OCI-LY1 (cell line): Measurements from ENCODE around the gene SV2C.

Experiments
- H2AFZ ChIP-seq: fragments of 200-600 bp; sonication (generic), shearing (Covaris generic); 2 replicates; pipeline ENCODE4 v1.6.0; 2014; ENCODE audit warnings: antibody characterized with exemption, mild to moderate bottlenecking, low read length
- H3F3A ChIP-seq: fragments of 200-600 bp; sonication (generic), shearing (Covaris generic); 2 replicates; pipeline ENCODE4 v1.6.0; 2014; ENCODE audit warnings: mild to moderate bottlenecking, antibody characterized with exemption, low read length, moderate library complexity; ENCODE audit not compliant: insufficient read depth
- H3K27ac ChIP-seq: fragments of 200-600 bp; sonication (generic); 2 replicates; pipeline ENCODE4 v1.5.1; 2014; ENCODE audit warnings: low read length, mixed run types, mild to moderate bottlenecking, low read depth; ENCODE audit not compliant: poor library complexity, severe bottlenecking
- H3K27me3 ChIP-seq: fragments of 200-600 bp; sonication (generic); 2 replicates; pipeline ENCODE4 v1.6.0; 2014; ENCODE audit warnings: antibody characterized with exemption, mild to moderate bottlenecking, low read length, moderate library complexity; ENCODE audit not compliant: insufficient read depth
- H3K36me3 ChIP-seq: fragments of 200-600 bp; sonication (generic); 2 replicates; pipeline ENCODE4 v1.6.1; 2014; ENCODE audit warnings: mild to moderate bottlenecking, antibody characterized with exemption, low read length, moderate library complexity, mixed read lengths; ENCODE audit not compliant: insufficient read depth
- H3K4me1 ChIP-seq: fragments of 200-600 bp; sonication (generic); 2 replicates; pipeline ENCODE4 v1.5.1; 2014; ENCODE audit warnings: mild to moderate bottlenecking, low read length, moderate library complexity; ENCODE audit not compliant: insufficient read depth, severe bottlenecking
- H3K4me2 ChIP-seq: fragments of 200-600 bp; sonication (generic), shearing (Covaris generic); 2 replicates; pipeline ENCODE4 v1.6.1; 2014; ENCODE audit warnings: low read length
- H3K4me3 ChIP-seq: fragments of 200-600 bp; sonication (generic); 2 replicates; pipeline ENCODE4 v1.5.1; 2014; ENCODE audit warnings: low read length, low read depth, mild to moderate bottlenecking, mixed read lengths; ENCODE audit not compliant: poor library complexity, severe bottlenecking
- H3K79me2 ChIP-seq: fragments of 200-600 bp; shearing (Covaris generic); 2 replicates; pipeline ENCODE4 v1.6.1; 2016; ENCODE audit warnings: mixed run types, low read length, mixed read lengths; ENCODE audit not compliant: insufficient read depth
- H3K9ac ChIP-seq: fragments of 200-600 bp; sonication (generic), shearing (Covaris generic); 2 replicates; pipeline ENCODE4 v1.6.1; 2014; ENCODE audit warnings: mild to moderate bottlenecking, low read length, mixed read lengths
- H3K9me2 ChIP-seq: fragments of 200-600 bp; sonication (generic), shearing (Covaris generic); 2 replicates; pipeline ENCODE4 v1.6.1; 2014; ENCODE audit warnings: low read depth, mild to moderate bottlenecking, low read length, mixed read lengths
- H3K9me3 ChIP-seq: fragments of 200-600 bp; shearing (Covaris generic); 2 replicates; pipeline ENCODE4 v1.6.1; 2014; ENCODE audit warnings: low read length, mixed read lengths
- H4K20me1 ChIP-seq: fragments of 200-600 bp; sonication (generic), shearing (Covaris generic); 2 replicates; pipeline ENCODE4 v1.6.0; 2016; ENCODE audit warnings: mild to moderate bottlenecking, low read length; ENCODE audit not compliant: insufficient read depth
- EZH2 ChIP-seq: fragments of 200-600 bp; sonication (generic), shearing (Covaris generic); IDR thresholded peaks from 2 replicates; pipeline ENCODE4 v1.8.0; 2017; ENCODE audit warnings: borderline replicate concordance, mixed run types, mild to moderate bottlenecking, antibody characterized with exemption, low read length, moderate library complexity, mixed read lengths
- TF ChIP-seq, protein P1 (sequence below): fragments of 200-600 bp; sonication (generic), shearing (Covaris generic); IDR thresholded peaks from 2 replicates; pipeline ENCODE4 v1.5.1; 2017; ENCODE audit warnings: mild to moderate bottlenecking, antibody characterized with exemption, low read length, moderate library complexity, mixed read lengths

Gene SV2C

DNA sequence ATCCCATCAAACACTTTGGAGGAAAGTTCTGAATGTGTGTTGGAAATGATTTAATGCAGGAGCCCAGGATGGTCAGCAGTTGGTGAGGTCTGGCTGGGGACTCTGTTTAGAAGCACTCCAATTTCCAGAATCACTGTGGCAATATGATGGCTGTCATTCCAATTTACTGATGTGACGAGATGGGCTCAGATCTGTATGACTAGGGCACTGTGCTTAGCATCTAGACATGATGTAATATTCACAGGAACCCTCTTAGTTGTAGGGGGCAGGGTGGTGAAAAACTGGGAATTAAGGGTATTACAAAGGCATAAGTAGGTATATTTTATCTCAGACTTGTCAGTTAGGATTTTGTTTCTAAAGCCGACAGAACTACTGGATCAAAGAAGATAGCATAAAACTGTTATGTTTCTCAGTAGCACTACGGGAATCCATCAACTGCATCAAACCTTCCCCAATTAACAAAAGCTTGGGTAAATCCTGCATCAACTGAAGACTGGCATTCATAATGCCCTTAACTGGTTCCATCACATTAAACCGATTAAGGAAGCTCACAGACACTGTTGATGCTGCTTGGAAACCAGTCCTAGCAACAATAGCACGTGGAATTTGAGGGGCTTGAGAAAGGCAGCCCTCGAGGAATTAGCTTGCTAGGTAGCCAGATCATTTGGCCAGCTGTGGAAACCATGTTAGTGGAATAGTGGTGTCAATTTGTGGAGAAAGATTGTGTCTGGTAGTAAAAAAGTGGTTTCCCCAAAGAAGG, 86.1 kb downstream of the SV2C start:
- H3K36me3 ChIP-seq, result no peaks in the 10 kb centered on the region
- H4K20me1 ChIP-seq, result no peaks in the 10 kb centered on the region
- no peaks in the 10 kb centered on the region for H3K9me3 ChIP-seq
- H3K9ac ChIP-seq, result no peak overlapping the region
- H3K4me1 ChIP-seq, result no peaks in the 10 kb centered on the region
- H3F3A ChIP-seq, result no peaks in the 10 kb centered on the region
- H3K79me2 ChIP-seq, result no peaks in the 10 kb centered on the region
- no peak overlapping the region for H3K4me3 ChIP-seq
- no peak overlapping the region for H3K4me2 ChIP-seq
- no peak overlapping the region for H3K27ac ChIP-seq
- no peaks in the 10 kb centered on the region for H3K9me2 ChIP-seq
- no peaks in the 10 kb centered on the region for H3K27me3 ChIP-seq
- TF ChIP-seq, protein P1, sequence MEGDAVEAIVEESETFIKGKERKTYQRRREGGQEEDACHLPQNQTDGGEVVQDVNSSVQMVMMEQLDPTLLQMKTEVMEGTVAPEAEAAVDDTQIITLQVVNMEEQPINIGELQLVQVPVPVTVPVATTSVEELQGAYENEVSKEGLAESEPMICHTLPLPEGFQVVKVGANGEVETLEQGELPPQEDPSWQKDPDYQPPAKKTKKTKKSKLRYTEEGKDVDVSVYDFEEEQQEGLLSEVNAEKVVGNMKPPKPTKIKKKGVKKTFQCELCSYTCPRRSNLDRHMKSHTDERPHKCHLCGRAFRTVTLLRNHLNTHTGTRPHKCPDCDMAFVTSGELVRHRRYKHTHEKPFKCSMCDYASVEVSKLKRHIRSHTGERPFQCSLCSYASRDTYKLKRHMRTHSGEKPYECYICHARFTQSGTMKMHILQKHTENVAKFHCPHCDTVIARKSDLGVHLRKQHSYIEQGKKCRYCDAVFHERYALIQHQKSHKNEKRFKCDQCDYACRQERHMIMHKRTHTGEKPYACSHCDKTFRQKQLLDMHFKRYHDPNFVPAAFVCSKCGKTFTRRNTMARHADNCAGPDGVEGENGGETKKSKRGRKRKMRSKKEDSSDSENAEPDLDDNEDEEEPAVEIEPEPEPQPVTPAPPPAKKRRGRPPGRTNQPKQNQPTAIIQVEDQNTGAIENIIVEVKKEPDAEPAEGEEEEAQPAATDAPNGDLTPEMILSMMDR, result no peak
- no peak for TF ChIP-seq EZH2
- no peak overlapping the region for H2AFZ ChIP-seq

DNA sequence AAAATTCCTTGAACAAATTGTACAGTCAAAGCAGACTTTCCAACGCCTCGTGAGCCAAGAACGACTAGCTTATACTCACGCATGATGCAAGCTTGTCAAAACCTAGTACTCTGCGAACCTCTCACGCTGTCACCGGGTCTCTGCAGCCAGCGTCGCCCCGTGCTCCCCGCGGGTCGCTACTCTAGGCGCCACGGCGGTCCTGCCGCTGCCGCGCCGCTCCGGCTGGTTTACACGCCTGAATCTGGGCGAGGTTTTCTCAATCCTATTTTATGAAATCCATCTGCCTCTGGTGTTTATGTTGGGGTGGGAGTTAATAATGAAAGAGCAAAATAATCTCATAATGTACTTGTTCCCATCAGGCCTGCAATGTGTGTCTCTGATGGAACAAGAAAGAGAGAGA, 90.9 kb downstream of the SV2C start:
- Histone ChIP-seq H3K36me3 (no peaks in the 10 kb centered on the region), H3K79me2 (no peaks in the 10 kb centered on the region), H2AFZ (no peak overlapping the region), H3K4me3 (no peak overlapping the region), H3K27ac (no peak overlapping the region), H3K4me2 (no peak overlapping the region), H4K20me1 (no peaks in the 10 kb centered on the region), H3K4me1 (no peaks in the 10 kb centered on the region), H3K9me2 (no peaks in the 10 kb centered on the region), H3K9me3 (no peaks in the 10 kb centered on the region), H3K9ac (no peak overlapping the region), H3K27me3 (no peaks in the 10 kb centered on the region), H3F3A (no peaks in the 10 kb centered on the region)
- TF ChIP-seq, protein P1, result no peak
- TF ChIP-seq EZH2, result no peak

DNA sequence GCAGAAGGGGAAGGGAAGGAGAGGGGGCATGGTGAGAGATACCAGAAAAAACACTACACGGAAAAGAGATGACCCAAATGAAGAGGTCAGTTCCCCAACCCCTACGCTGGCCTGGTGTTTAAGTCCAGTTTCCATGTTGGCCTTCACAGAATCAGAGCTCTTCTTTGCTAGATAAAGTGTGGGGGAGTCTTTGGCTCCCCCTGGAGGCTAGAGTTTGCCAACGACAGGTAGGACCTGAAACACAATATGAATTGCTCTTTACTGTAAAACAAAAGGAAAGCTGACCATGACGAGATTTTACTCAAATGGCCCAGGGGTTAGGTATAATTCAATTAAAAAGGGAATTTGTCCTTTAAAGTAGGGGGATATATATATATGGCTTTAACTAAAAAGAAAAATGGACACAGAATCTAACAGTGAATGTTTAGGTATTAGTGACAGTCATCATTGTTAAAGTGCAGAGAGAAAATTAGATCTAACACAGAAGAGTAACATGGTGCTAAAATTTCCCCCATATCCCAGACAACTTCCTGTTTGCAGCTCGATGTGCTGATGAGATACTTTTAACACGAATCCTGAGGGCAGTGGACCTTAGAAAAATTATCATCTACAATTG, 92.0 kb downstream of the SV2C start:
- no peaks in the 10 kb centered on the region for H3K27me3 ChIP-seq
- H4K20me1 ChIP-seq, result no peaks in the 10 kb centered on the region
- no peaks in the 10 kb centered on the region for H3K36me3 ChIP-seq
- H3K4me1 ChIP-seq, result no peaks in the 10 kb centered on the region
- no peak overlapping the region for H3K4me3 ChIP-seq
- H3K9me3 ChIP-seq, result no peaks in the 10 kb centered on the region
- TF ChIP-seq, protein P1, result peak; percentile 83
- no peak for TF ChIP-seq EZH2
- H3F3A ChIP-seq, result no peaks in the 10 kb centered on the region
- no peaks in the 10 kb centered on the region for H3K79me2 ChIP-seq
- H3K9me2 ChIP-seq, result no peaks in the 10 kb centered on the region
- H3K4me2 ChIP-seq, result no peak overlapping the region
- H2AFZ ChIP-seq, result no peak overlapping the region
- no peak overlapping the region for H3K9ac ChIP-seq
- no peak overlapping the region for H3K27ac ChIP-seq
